Lower leg skin (tissue), 3 donors: ENCODE data around the gene POLR2B.

Experiments
- CTCF ChIP-seq, 3 donors: fragments of 450-650 bp; IDR thresholded peaks; one replicate each; pipeline ENCODE4 v1.5.1; 2016; ENCODE audit warnings: antibody characterized with exemption in 3 of 3, mild to moderate bottlenecking in 3 of 3, moderate library complexity in 2 of 3
- POLR2A ChIP-seq, 2 donors: fragments of 450-650 bp; IDR thresholded peaks; one replicate each; pipeline ENCODE4 v1.6.1; 2016 to 2017; ENCODE audit warnings: antibody characterized with exemption in 2 of 2, mild to moderate bottlenecking in 1 of 2, moderate library complexity in 1 of 2

- no peak for TF ChIP-seq CTCF (IDR thresholded peaks at IDR 0.05)
- TF ChIP-seq POLR2A (IDR thresholded peaks at IDR 0.05), result no peak
Measured at GRCh38 chr4:57059890-57060716, 81.4 kb downstream of the POLR2B start.
